Neural cell (in vitro differentiated cells): Measurements from ENCODE around the gene ADAP2. TPM values are rescaled to one million over a fixed set of nuclear protein-coding genes. Genes with fewer than 3 reads are reported as not detected.

Source experiments
- H2AFZ ChIP-seq: fragments of 200-600, 300-800 bp; sonication (generic), shearing (Covaris generic); 2 replicates; pipeline ENCODE4 v1.6.0; 2014; ENCODE audit warnings: low read depth, mild to moderate bottlenecking, antibody characterized with exemption, low read length, moderate library complexity
- H3F3A ChIP-seq: fragments of 200-600 bp; shearing (Covaris generic); 2 replicates; pipeline ENCODE4 v1.6.1; 2016; ENCODE audit warnings: mild to moderate bottlenecking, moderate library complexity, mixed read lengths, antibody characterized with exemption, low read length; ENCODE audit not compliant: insufficient read depth, poor library complexity, severe bottlenecking
- H3K27ac ChIP-seq: fragments of 200-600, 300-800 bp; sonication (generic), shearing (Covaris generic); 2 replicates; pipeline ENCODE4 v1.5.1; 2014; ENCODE audit warnings: mild to moderate bottlenecking, low read length, moderate library complexity
- H3K27me3 ChIP-seq: fragments of 300-800, 200-600 bp; sonication (generic), shearing (Covaris generic); 2 replicates; pipeline ENCODE4 v1.6.0; 2014; ENCODE audit warnings: mild to moderate bottlenecking, low read depth, low read length, moderate library complexity; ENCODE audit not compliant: insufficient read depth
- H3K36me3 ChIP-seq: fragments of 300-800, 200-600 bp; sonication (generic), shearing (Covaris generic); 2 replicates; pipeline ENCODE4 v1.5.1; 2014; ENCODE audit warnings: mild to moderate bottlenecking, antibody characterized with exemption, low read length, moderate library complexity; ENCODE audit not compliant: insufficient read depth
- H3K4me2 ChIP-seq: fragments of 300-800, 200-600 bp; sonication (generic), shearing (Covaris generic); 2 replicates; pipeline ENCODE4 v1.6.0; 2014; ENCODE audit warnings: mild to moderate bottlenecking, low read length
- H3K4me3 ChIP-seq: fragments of 300-800, 200-600 bp; sonication (generic), shearing (Covaris generic); 2 replicates; pipeline ENCODE4 v1.5.1; 2014; ENCODE audit warnings: mild to moderate bottlenecking, low read length, moderate library complexity
- H3K79me2 ChIP-seq: fragments of 200-600 bp; shearing (Covaris generic); replicated peaks from 2 replicates; pipeline ENCODE4 v1.6.0; 2014; ENCODE audit warnings: mild to moderate bottlenecking, low read length, moderate library complexity; ENCODE audit not compliant: insufficient read depth
- H3K9ac ChIP-seq: fragments of 300-800, 200-600 bp; sonication (generic), shearing (Covaris generic); 2 replicates; pipeline ENCODE4 v1.6.1; 2016; ENCODE audit warnings: mild to moderate bottlenecking, low read length, mixed read lengths
- H3K9me2 ChIP-seq: fragments of 200-600 bp; shearing (Covaris generic); 2 replicates; pipeline ENCODE4 v1.6.1; 2016; ENCODE audit warnings: mild to moderate bottlenecking, low read length, mixed read lengths; ENCODE audit not compliant: insufficient read depth
- H3K9me3 ChIP-seq: fragments of 200-600, 300-800 bp; sonication (generic), shearing (Covaris generic); 2 replicates; pipeline ENCODE4 v1.6.1; 2016; ENCODE audit warnings: mild to moderate bottlenecking, mixed run types, low read length, moderate library complexity, mixed read lengths
- H4K20me1 ChIP-seq: fragments of 200-600 bp; shearing (Covaris generic); 2 replicates; pipeline ENCODE4 v1.6.1; 2016; ENCODE audit warnings: mild to moderate bottlenecking, mixed run types; ENCODE audit not compliant: insufficient read depth
- CTCF ChIP-seq: fragments of 450-650 bp; IDR thresholded peaks from 2 replicates; pipeline ENCODE4 v1.5.1; 2014; ENCODE audit warnings: antibody characterized with exemption, mild to moderate bottlenecking, moderate library complexity; ENCODE audit not compliant: poor library complexity, severe bottlenecking
- EP300 ChIP-seq: fragments of 450-650 bp; conservative IDR thresholded peaks from 2 replicates; pipeline ENCODE4 v1.6.1; 2014; ENCODE audit warnings: antibody characterized with exemption, mild to moderate bottlenecking, moderate library complexity; ENCODE audit not compliant: poor library complexity, severe bottlenecking
- EZH2 ChIP-seq: fragments of 200-600, 300-800 bp; shearing (Covaris generic), sonication (generic); IDR thresholded peaks from 2 replicates; pipeline ENCODE4 v1.6.1; 2014; ENCODE audit warnings: antibody characterized with exemption, low read length, borderline replicate concordance, mild to moderate bottlenecking; ENCODE audit not compliant: insufficient read depth, poor library complexity, severe bottlenecking
- MXI1 ChIP-seq: fragments of 450-650 bp; conservative IDR thresholded peaks from 2 replicates; pipeline ENCODE4 v1.6.1; 2014; ENCODE audit warnings: antibody characterized with exemption, mild to moderate bottlenecking; ENCODE audit not compliant: poor library complexity, severe bottlenecking
- POLR2AphosphoS5 ChIP-seq: IDR thresholded peaks from 2 replicates; pipeline ENCODE4 v1.6.1; 2012
- RAD21 ChIP-seq: fragments of 450-650 bp; conservative IDR thresholded peaks from 2 replicates; pipeline ENCODE4 v1.6.1; 2014; ENCODE audit warnings: antibody characterized with exemption, mild to moderate bottlenecking, moderate library complexity
- REST ChIP-seq: IDR thresholded peaks from 2 replicates; pipeline ENCODE4 v1.6.1; 2012; ENCODE audit warnings: borderline replicate concordance
- SMC3 ChIP-seq: fragments of 450-650 bp; conservative IDR thresholded peaks from 2 replicates; pipeline ENCODE4 v1.6.1; 2014; ENCODE audit warnings: antibody characterized with exemption, mild to moderate bottlenecking, moderate library complexity; ENCODE audit not compliant: poor library complexity
- TAF1 ChIP-seq: IDR thresholded peaks from 2 replicates; pipeline ENCODE4 v1.6.1; 2012; ENCODE audit warnings: low read depth
- polyA plus RNA-seq: library from polyadenylated mRNA; depleted of rRNA; stranded (reverse); fragments of >200 nt; gene quantifications from 2 replicates; pipeline ENCODE4 v1.2.3, GENCODE V29; 2014

Gene ADAP2
- polyA plus RNA-seq, 1 donor from 2014 or later, result 0.92 TPM

- H3K9ac ChIP-seq, result no peak overlapping the region
- no peaks in the 10 kb centered on the region for H3K36me3 ChIP-seq
- H2AFZ ChIP-seq, result no peak overlapping the region
- no peak overlapping the region for H3K4me3 ChIP-seq
- no peaks in the 10 kb centered on the region for H3K9me3 ChIP-seq
- no peak overlapping the region for H3K27ac ChIP-seq
- H4K20me1 ChIP-seq, result no peaks in the 10 kb centered on the region
- H3K27me3 ChIP-seq, result no peaks in the 10 kb centered on the region
- H3K79me2 ChIP-seq, result no peaks in the 10 kb centered on the region
- TF ChIP-seq EP300 (no peak), CTCF (no peak), MXI1 (no peak), REST (no peak), EZH2 (no peak), POLR2AphosphoS5 (no peak), RAD21 (no peak), TAF1 (no peak), SMC3 (no peak)
- no peak overlapping the region for H3K4me2 ChIP-seq
- H3F3A ChIP-seq, result no peaks in the 10 kb centered on the region
- H3K9me2 ChIP-seq, result no peaks in the 10 kb centered on the region
These were observed 28.4 kb downstream of the ADAP2 start for GRCh38 chr17:30950189-30950588.

GRCh38 chr17:30950669-30951399 lies 29.1 kb downstream of the ADAP2 start:
- TF ChIP-seq EZH2, result no peak
- no peak for TF ChIP-seq RAD21
- TF ChIP-seq CTCF, result no peak
- no peak for TF ChIP-seq REST
- TF ChIP-seq SMC3, result no peak
- TF ChIP-seq TAF1, result no peak
- no peak for TF ChIP-seq EP300
- no peak for TF ChIP-seq MXI1
- TF ChIP-seq POLR2AphosphoS5, result no peak
- H3K9me2 ChIP-seq, result no peaks in the 10 kb centered on the region
- no peaks in the 10 kb centered on the region for H3F3A ChIP-seq
- no peaks in the 10 kb centered on the region for H3K36me3 ChIP-seq
- H3K27ac ChIP-seq, result no peak overlapping the region
- H3K79me2 ChIP-seq, result no peaks in the 10 kb centered on the region
- no peak overlapping the region for H3K4me3 ChIP-seq
- H3K4me2 ChIP-seq, result no peak overlapping the region
- H4K20me1 ChIP-seq, result no peaks in the 10 kb centered on the region
- no peaks in the 10 kb centered on the region for H3K27me3 ChIP-seq
- no peaks in the 10 kb centered on the region for H3K9me3 ChIP-seq
- no peak overlapping the region for H2AFZ ChIP-seq
- H3K9ac ChIP-seq, result no peak overlapping the region
